ENCODE measurements around the gene FBXL5.

- no peak for TF ChIP-seq CTCF (conservative IDR thresholded peaks at IDR 0.05; ENCODE audit: low read length)
- no peak for TF ChIP-seq EZH2phosphoT487 (IDR thresholded peaks at IDR 0.05; ENCODE audit: borderline replicate concordance)
Observed at GRCh38 chr4:15600176-15600575, 55.0 kb downstream of the FBXL5 start.
